ENCODE results near the gene ISL2. TPM values are rescaled to one million over a fixed set of nuclear protein-coding genes. Genes with fewer than 3 reads are reported as not detected.
"Not testable (repeated sequence)": the region's sequence is repeated elsewhere in the genome, so short reads cannot be mapped to it uniquely, and the experiment has no call there.

Gene ISL2
- total RNA-seq, 1 donor from 2014 or later = 1.3 TPM

DNA sequence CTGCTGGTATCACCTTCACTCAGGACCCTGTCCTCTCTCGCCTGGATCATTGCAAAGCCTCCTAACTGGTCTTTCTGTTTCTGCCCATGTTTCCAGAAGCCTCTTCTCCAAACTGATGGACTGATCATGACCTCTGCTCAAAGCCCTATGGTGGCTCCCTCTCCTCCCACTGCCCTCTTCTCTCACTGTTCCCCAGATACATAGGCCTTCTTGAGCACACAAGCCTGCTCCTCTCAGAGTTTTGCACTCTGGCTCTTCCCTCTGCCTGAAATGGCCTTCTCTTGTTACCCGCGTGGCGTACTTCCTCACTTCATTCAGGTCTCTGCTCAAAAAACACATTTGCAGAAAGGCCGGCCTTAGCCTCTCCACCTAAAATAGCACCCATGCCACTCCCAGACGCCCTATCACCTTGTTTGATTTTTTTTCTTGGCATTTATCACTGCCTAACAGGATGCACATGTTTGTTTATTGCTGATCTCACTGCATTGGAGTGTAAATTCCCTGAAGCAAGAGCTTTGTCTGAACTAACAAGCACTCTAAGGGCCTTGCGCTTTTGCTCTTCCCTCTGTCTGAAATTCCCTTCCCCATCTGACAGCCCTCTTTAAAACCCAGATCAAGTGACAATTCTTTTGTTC, 23.9 kb upstream of the ISL2 start:
- Mint-ChIP-seq H3K4me3 (peak overlapping the region; percentile 90), H3K27me3 (ENCODE audit: insufficient read depth) (peaks cover 11% of the 10 kb centered on the region), H3K36me3 (ENCODE audit: low read depth) (peaks cover 4% of the 10 kb centered on the region), H3K4me1 (ENCODE audit: low read depth) (peaks cover 26% of the 10 kb centered on the region), H3K27ac (no peak overlapping the region), H3K9me3 (no peaks in the 10 kb centered on the region)
- intact Hi-C loops (cut with micrococcal nuclease) = no loop called here
- DNase-seq (ENCODE audit: low spot score) = no peak

DNA sequence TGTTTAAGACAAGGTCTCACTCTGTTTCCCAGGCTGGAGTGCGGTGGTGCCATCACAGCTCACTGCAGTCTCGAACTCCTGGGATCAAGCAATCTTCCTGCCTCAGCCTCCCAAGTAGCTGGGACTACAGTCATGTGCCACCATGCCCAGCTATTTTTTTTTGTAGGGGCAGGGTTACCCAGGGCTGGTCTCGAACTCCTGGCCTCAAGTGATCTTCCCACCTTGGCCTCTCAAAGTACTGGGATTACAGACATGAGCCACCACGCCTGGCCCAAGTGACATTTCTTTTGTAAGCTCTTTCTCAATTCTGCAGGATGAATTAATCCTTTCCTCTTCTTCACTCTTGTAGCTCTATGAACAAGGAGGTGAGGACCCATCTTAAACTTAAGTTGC, 23.4 kb upstream of the ISL2 start:
- Mint-ChIP-seq H3K4me1 (ENCODE audit: low read depth) (peaks cover 21% of the 10 kb centered on the region), H3K4me3 (peak overlapping the region; percentile 25), H3K27me3 (ENCODE audit: insufficient read depth) (peaks cover 11% of the 10 kb centered on the region)
- DNase-seq (ENCODE audit: low spot score); H3K36me3 Mint-ChIP-seq (ENCODE audit: low read depth); H3K27ac Mint-ChIP-seq; H3K9me3 Mint-ChIP-seq; intact Hi-C loops (cut with micrococcal nuclease): not testable (repeated sequence)

DNA sequence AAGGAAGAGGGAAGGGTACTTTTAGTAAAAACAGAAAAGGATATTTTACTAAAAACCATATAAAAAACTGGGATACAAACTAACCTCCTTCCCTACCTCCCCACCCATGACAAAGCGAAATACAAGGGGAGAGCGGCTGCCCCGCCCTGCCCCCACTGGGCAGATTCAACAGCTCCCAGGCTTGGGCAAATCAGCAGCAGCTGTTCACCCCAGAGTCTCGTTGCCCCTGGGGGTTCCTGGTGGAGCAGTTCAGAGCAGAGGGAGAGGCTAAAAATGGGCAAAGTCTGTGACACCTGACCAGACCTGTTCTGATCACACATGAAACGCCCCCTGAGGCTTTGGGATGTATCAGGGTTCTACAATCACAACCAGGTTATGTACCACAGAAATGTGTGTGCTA, 22.8 kb upstream of the ISL2 start:
- Mint-ChIP-seq H3K36me3 (ENCODE audit: low read depth) (peaks cover 4% of the 10 kb centered on the region), H3K4me3 (no peak overlapping the region), H3K9me3 (no peaks in the 10 kb centered on the region), H3K27me3 (ENCODE audit: insufficient read depth) (peaks cover 11% of the 10 kb centered on the region), H3K27ac (no peak overlapping the region), H3K4me1 (ENCODE audit: low read depth) (peaks cover 16% of the 10 kb centered on the region)
- intact Hi-C loops (cut with micrococcal nuclease) = no loop called here
- no peak for DNase-seq (ENCODE audit: low spot score)

DNA sequence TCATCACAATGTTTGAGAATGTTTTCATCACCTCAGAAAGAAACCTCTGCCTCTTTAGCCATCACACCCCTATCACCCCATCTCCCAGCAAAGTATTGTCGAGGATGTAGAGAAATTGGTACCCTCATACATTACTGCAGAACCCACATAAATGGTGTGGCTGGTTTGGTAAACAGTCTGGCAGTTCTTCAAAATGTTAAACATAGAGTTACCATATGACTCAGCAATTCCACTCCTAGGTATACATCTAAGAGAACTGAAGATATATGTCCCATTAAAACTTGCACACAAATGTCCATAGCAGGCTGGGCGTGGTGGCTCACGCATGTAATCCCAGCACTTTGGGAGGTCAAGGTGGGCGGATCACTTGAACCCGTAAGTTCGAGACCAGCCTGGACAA, 16.6 kb upstream of the ISL2 start:
- Mint-ChIP-seq H3K36me3 (ENCODE audit: low read depth) (no peaks in the 10 kb centered on the region), H3K27me3 (ENCODE audit: insufficient read depth) (peaks cover 10% of the 10 kb centered on the region)
- intact Hi-C loops (cut with micrococcal nuclease) = no loop called here

DNA sequence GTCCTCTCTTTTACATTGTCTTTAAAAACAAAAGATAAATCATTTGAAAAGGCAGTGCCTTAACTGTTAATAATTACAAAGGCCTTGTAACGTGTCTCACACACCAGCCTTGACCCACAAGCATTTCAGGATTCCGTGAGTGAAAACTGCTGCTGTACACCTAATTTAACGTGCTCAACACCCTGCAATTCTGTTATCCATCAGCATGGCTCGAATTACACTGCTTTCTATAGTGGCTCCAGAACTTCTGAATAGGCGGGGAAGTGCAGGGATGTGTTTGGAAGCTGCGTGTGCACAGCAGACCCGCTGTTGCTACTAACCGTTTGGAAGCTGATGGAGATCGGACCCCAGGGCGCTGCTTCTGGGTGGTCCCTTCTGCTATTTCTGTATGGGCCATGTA, 15.4 kb upstream of the ISL2 start:
- Mint-ChIP-seq H3K4me1 (ENCODE audit: low read depth) (no peaks in the 10 kb centered on the region), H3K36me3 (ENCODE audit: low read depth) (no peaks in the 10 kb centered on the region), H3K4me3 (no peak overlapping the region), H3K27ac (no peak overlapping the region), H3K27me3 (ENCODE audit: insufficient read depth) (peaks cover 14% of the 10 kb centered on the region), H3K9me3 (no peaks in the 10 kb centered on the region)
- intact Hi-C loops (cut with micrococcal nuclease) = no loop called here
- no peak for DNase-seq (ENCODE audit: low spot score)

More for the DNA sequence above, 16.6 kb upstream of the ISL2 start:
- no peak overlapping the region for H3K27ac Mint-ChIP-seq
- no peaks in the 10 kb centered on the region for H3K4me1 Mint-ChIP-seq (ENCODE audit: low read depth)
- DNase-seq (ENCODE audit: low spot score) = no peak
- H3K4me3 Mint-ChIP-seq = no peak overlapping the region
- no peaks in the 10 kb centered on the region for H3K9me3 Mint-ChIP-seq

- Mint-ChIP-seq H3K9me3 (no peaks in the 10 kb centered on the region), H3K4me1 (ENCODE audit: low read depth) (no peaks in the 10 kb centered on the region), H3K36me3 (ENCODE audit: low read depth) (no peaks in the 10 kb centered on the region), H3K27me3 (ENCODE audit: insufficient read depth) (peaks cover 16% of the 10 kb centered on the region), H3K27ac (no peak overlapping the region), H3K4me3 (no peak overlapping the region)
- intact Hi-C loops (cut with micrococcal nuclease) = no loop called here
- DNase-seq (ENCODE audit: low spot score) = no peak
These were observed 15.0 kb upstream of the ISL2 start for GRCh38 chr15:76321602-76322001.

DNA sequence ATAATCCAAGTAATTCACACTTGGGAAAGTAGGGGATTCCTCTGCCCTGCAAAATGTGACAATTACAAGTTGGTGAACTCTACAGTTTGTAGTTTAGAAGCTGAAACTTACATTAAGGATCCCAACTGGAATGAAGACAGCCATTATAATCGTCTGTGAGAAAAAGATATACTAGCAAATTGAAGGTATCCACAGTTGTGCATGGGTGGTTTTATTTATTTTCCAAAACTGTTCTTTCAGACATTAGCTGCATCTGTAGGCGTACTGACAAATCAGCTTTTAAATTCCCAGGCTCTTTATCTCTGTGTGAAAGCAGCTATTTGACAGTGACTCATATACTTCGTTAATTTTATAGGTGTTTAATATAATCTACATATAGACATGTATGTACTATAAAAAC, 12.5 kb upstream of the ISL2 start:
- Mint-ChIP-seq H3K4me3 (no peak overlapping the region), H3K9me3 (no peaks in the 10 kb centered on the region), H3K4me1 (ENCODE audit: low read depth) (no peaks in the 10 kb centered on the region), H3K27me3 (ENCODE audit: insufficient read depth) (peaks cover 29% of the 10 kb centered on the region), H3K27ac (no peak overlapping the region), H3K36me3 (ENCODE audit: low read depth) (no peaks in the 10 kb centered on the region)
- intact Hi-C loops (cut with micrococcal nuclease) = no loop called here
- no peak for DNase-seq (ENCODE audit: low spot score)

DNA sequence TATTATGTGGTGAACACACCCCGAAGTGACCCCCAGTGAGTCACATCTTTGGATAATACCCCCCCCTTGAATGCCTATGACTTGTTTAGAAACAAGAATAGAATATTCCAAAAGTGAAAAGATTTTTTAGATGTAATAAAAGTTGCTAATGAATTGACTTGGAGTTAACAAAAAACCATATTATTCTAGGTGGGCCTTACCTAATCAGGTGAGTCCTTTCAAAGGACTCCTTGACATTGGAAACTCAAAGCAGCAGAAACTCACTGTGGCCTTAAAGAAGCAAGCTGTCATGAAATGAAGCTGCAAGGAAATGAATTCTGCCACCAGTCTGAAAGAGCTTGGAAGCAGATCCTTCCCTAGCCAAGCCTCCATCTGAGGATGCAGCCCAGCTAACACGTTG, 10.9 kb upstream of the ISL2 start:
- Mint-ChIP-seq H3K27me3 (ENCODE audit: insufficient read depth) (peaks cover 41% of the 10 kb centered on the region), H3K27ac (no peak overlapping the region), H3K4me1 (ENCODE audit: low read depth) (no peaks in the 10 kb centered on the region), H3K9me3 (no peaks in the 10 kb centered on the region), H3K4me3 (no peak overlapping the region), H3K36me3 (ENCODE audit: low read depth) (no peaks in the 10 kb centered on the region)
- intact Hi-C loops (cut with micrococcal nuclease) = no loop called here
- DNase-seq (ENCODE audit: low spot score) = no peak

DNA sequence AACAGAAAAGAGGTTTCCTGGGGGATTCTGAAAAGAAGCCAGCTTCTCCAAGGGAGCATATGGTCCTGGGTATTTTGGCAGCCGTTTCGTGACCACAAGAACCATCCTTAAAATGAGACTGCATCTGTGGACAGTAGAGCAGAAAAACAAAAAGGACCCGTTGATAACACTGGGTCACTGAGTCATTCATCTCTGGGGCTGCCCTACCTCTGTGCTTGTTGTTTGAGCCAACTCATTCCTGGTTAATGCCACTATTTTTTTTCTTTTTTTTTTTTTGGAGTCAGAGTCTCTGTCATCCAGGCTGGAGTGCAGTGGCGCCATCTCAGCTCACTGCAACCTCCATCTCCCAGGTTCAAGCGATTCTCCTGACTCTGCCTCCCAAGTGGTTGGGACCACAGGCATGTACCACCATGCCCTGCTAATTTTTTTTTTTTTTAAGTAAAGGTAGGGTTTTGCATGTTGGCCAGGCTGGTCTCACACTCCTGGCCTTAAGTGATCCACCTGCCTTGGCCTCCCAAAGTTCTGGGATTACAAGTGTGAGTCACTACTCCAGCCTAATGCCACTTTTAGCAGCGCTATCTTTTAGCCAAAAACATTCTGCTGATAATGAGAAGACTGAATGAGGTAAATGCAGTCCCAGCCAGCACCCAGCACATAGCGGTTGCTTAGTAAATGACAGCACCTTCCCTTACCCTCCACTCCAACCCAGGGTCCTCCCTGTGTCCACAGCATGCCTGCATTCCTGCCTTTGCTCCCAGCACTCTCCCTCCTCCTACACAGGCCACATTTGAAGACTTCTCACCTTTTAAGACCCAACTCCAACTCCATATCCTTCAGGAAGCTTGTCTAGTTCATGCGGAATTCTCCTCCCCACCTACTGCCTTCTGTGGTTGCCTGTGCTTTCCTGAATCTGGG, 9.1 kb upstream of the ISL2 start:
- no peak overlapping the region for H3K4me3 Mint-ChIP-seq
- intact Hi-C loops (cut with micrococcal nuclease) = no loop called here
- no peaks in the 10 kb centered on the region for H3K4me1 Mint-ChIP-seq (ENCODE audit: low read depth)
- no peak overlapping the region for H3K27ac Mint-ChIP-seq
- H3K36me3 Mint-ChIP-seq (ENCODE audit: low read depth) = no peaks in the 10 kb centered on the region
- peaks cover 45% of the 10 kb centered on the region for H3K27me3 Mint-ChIP-seq (ENCODE audit: insufficient read depth)
- H3K9me3 Mint-ChIP-seq = no peaks in the 10 kb centered on the region
- DNase-seq (ENCODE audit: low spot score) = no peak

GRCh38 chr15:76328106-76328696, 8.4 kb upstream of the ISL2 start:
- H3K4me3 Mint-ChIP-seq = no peak overlapping the region
- peaks cover 41% of the 10 kb centered on the region for H3K27me3 Mint-ChIP-seq (ENCODE audit: insufficient read depth)
- DNase-seq (ENCODE audit: low spot score) = no peak
- no peaks in the 10 kb centered on the region for H3K4me1 Mint-ChIP-seq (ENCODE audit: low read depth)
- intact Hi-C loops (cut with micrococcal nuclease) = no loop called here
- no peak overlapping the region for H3K27ac Mint-ChIP-seq
- no peaks in the 10 kb centered on the region for H3K9me3 Mint-ChIP-seq
- H3K36me3 Mint-ChIP-seq (ENCODE audit: low read depth) = no peaks in the 10 kb centered on the region

GRCh38 chr15:76328958-76329357, 7.6 kb upstream of the ISL2 start:
- H3K4me1 Mint-ChIP-seq (ENCODE audit: low read depth) = peaks cover 1% of the 10 kb centered on the region
- intact Hi-C loops (cut with micrococcal nuclease) = no loop called here
- no peak overlapping the region for H3K27ac Mint-ChIP-seq
- H3K9me3 Mint-ChIP-seq = no peaks in the 10 kb centered on the region
- DNase-seq (ENCODE audit: low spot score) = no peak
- H3K4me3 Mint-ChIP-seq = no peak overlapping the region
- no peaks in the 10 kb centered on the region for H3K36me3 Mint-ChIP-seq (ENCODE audit: low read depth)
- H3K27me3 Mint-ChIP-seq (ENCODE audit: insufficient read depth) = peaks cover 45% of the 10 kb centered on the region

DNA sequence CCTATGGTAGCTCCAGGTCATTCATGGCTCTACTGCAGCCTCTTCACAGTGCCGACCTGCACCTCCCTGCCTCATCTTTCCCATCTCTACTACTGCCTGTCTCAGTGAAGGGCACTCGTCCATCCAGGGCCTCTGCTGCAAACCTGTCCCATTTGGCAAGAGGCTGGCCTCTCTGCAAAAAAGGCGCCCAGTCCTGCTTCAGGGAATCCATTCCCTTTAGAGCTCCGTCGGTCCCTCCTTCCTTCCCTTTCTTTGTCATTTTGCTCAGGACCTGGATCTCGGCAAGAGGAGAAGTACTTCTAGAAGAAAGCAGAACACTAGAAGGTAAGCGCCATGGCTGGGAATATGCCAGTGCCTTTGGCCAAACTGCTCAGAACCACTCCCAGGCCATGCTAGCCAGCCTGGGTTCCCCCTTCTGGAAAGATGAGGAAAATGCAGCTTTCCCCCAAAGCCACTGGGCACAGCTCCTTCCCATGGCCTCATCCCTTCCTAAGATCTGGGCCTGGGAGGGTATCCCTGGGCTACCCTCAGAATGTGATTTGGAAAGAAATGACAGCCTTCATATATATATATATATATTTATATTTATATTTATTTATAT, 6.4 kb upstream of the ISL2 start:
- H3K4me1 Mint-ChIP-seq (ENCODE audit: low read depth) = peaks cover 8% of the 10 kb centered on the region
- H3K9me3 Mint-ChIP-seq = no peaks in the 10 kb centered on the region
- intact Hi-C loops (cut with micrococcal nuclease) = loop anchor here (5.0 to 10.0 kb wide), 2 partner anchors 325 to 737 kb away; no protein-coding TSS in a partner anchor
- no peak overlapping the region for H3K27ac Mint-ChIP-seq
- DNase-seq (ENCODE audit: low spot score) = no peak
- peaks cover 51% of the 10 kb centered on the region for H3K27me3 Mint-ChIP-seq (ENCODE audit: insufficient read depth)
- H3K36me3 Mint-ChIP-seq (ENCODE audit: low read depth) = no peaks in the 10 kb centered on the region
- no peak overlapping the region for H3K4me3 Mint-ChIP-seq

GRCh38 chr15:76332796-76333195, 3.8 kb upstream of the ISL2 start:
- Mint-ChIP-seq H3K4me1 (ENCODE audit: low read depth) (peaks cover 31% of the 10 kb centered on the region), H3K4me3 (no peak overlapping the region), H3K27ac (no peak overlapping the region), H3K27me3 (ENCODE audit: insufficient read depth) (peaks cover 53% of the 10 kb centered on the region), H3K36me3 (ENCODE audit: low read depth) (peaks cover 9% of the 10 kb centered on the region), H3K9me3 (no peaks in the 10 kb centered on the region)
- intact Hi-C loops (cut with micrococcal nuclease) = loop anchor here (5.0 to 10.0 kb wide), 2 partner anchors 322 to 735 kb away; no protein-coding TSS in a partner anchor
- no peak for DNase-seq (ENCODE audit: low spot score)

Measured in activated T-helper 1 cell treated with anti-CD3 and anti-CD28 coated beads, Interleukin-12 subunit alpha, Interleukin-12 subunit beta, Interleukin-2, Interleukin-4 antibody, amounts not matched to agents 30 ng/mL and 10 ng/mL and 1 ng/mL, durations not matched to agents 14 hours and 24 hours and 36 hours (primary cell).